G401 (cell line): ENCODE results near the gene IVNS1ABP. TPM values are rescaled to one million over a fixed set of nuclear protein-coding genes. Genes with fewer than 3 reads are reported as not detected.

ENCODE experiments used
- DNase-seq: peaks from one replicate; pipeline ENCODE4 v3.0.0-alpha.2; 2015; ENCODE audit warnings: low spot score
- in situ Hi-C: cut with HindIII; loops from 2 replicates; pipeline ENCODE4 v1.10.0; 2016; ENCODE audit warnings: low sequenced_read_pairs, mixed read lengths
- total RNA-seq: library from RNA; depleted of rRNA; stranded (reverse); fragments of >200 nt; shearing (Covaris generic); gene quantifications from 2 replicates; pipeline ENCODE4 v1.2.3, GENCODE V29; 2014

The IVNS1ABP gene
- total RNA-seq, 1 experiment from 2014 or later, result 81.9 TPM

- DNase-seq, result no peak
- in situ Hi-C loops, result no loop called here
Observed at GRCh38 chr1:185309566-185309965, 7.5 kb downstream of the IVNS1ABP start.

- no peak for DNase-seq
- in situ Hi-C loops, result no loop called here
Observed at GRCh38 chr1:185308126-185308525, 8.9 kb downstream of the IVNS1ABP start.

DNA sequence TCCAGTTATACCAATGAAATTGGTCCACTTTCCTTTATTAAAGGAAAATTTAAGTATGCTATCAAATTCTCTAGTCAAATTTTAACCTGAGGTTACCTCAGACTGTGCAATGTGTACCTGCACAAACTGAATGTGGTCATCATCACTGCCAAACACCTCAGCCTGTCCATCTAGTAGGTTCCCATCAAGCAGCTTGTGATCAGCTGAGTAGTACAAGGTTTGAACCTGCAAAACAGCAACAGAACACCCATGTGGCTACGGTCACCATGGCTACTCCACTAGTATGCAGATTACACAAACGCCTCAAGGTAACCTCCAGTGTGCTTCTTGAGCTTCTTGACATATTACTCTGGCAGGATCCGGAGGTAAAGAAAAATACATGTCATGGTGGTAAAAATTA is 11.6 kb downstream of the IVNS1ABP start:
- DNase-seq, result no peak
- in situ Hi-C loops, result no loop called here

DNA sequence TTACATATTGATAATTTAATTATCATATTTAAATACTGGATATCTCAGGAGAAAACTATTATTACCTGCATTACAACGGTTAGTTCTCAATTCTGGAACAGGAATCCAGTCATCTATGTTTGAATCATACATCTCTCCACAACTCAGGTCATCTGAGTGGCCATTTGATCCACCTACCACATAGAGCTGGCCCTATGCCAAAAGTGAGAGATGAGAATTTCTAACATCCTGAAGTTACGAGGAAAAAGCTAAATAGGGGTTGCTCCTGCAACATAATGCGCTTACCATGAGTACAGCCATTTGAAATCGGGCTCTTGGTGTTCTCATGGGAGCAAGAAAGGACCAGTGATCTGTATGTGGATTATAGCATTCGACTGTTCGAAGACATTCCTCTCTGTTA is 16.9 kb downstream of the IVNS1ABP start:
- DNase-seq, result no peak
- in situ Hi-C loops, result no loop called here

- in situ Hi-C loops, result no loop called here
Observed at GRCh38 chr1:185297982-185298381, 19.1 kb downstream of the IVNS1ABP start.

GRCh38 chr1:185295091-185295490 is 22.0 kb downstream of the IVNS1ABP start:
- in situ Hi-C loops, result no loop called here
- no peak for DNase-seq

More at GRCh38 chr1:185297982-185298381, 19.1 kb downstream of the IVNS1ABP start:
- DNase-seq, result no peak

GRCh38 chr1:185293967-185294542 is 23.0 kb downstream of the IVNS1ABP start:
- DNase-seq, result no peak
- in situ Hi-C loops, result no loop called here

DNA sequence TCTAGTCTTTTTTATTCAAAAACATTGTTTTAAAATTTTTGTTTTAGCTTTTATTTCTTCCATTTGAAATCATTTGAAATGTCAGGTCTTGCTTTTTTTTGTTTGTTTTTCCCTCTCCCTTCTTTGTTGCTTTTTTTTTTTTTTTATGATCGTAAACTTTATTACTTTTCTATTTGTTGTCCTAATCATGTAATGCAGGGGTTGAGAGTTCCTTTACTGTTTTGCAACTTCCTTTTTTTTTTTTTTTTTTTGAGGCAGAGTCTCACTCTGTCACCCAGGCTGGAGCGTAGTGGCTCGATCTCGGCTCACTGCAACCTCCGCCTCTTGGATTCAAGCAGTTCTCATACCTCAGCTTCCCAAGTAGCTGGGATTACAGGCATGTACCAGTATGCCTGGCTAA is 24.8 kb downstream of the IVNS1ABP start:
- no peak for DNase-seq
- in situ Hi-C loops, result no loop called here

- no peak for DNase-seq
- in situ Hi-C loops, result no loop called here
Observed at GRCh38 chr1:185291652-185292051, 25.4 kb downstream of the IVNS1ABP start.

- DNase-seq, result no peak
- in situ Hi-C loops, result no loop called here
Observed at GRCh38 chr1:185291159-185291558, 25.9 kb downstream of the IVNS1ABP start.

- in situ Hi-C loops, result no loop called here
- no peak for DNase-seq
Observed at GRCh38 chr1:185289880-185290279, 27.2 kb downstream of the IVNS1ABP start.

DNA sequence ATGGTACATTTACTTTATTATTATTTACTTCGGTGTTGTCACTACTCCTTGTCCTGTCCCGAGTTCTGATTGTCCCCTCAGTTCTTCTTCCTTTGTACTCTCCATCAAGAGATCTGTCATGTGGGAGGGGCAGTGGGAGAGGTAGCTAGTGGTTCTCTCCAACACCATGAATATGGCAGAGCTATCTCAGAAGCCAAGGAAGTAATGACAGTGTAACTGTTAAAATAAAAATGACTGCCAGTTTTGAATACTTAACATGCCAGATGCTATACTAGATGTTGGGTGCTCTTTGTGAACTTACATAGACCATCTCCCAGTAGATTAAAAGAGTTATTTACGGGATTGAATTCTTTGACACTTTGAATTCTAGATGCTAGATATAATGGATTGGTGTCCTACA is 28.6 kb downstream of the IVNS1ABP start:
- DNase-seq, result no peak
- in situ Hi-C loops, result no loop called here

GRCh38 chr1:185287451-185287850 is 29.6 kb downstream of the IVNS1ABP start:
- in situ Hi-C loops, result no loop called here
- no peak for DNase-seq

GRCh38 chr1:185284533-185285276 is 32.3 kb downstream of the IVNS1ABP start:
- in situ Hi-C loops, result no loop called here
- DNase-seq, result no peak

DNA sequence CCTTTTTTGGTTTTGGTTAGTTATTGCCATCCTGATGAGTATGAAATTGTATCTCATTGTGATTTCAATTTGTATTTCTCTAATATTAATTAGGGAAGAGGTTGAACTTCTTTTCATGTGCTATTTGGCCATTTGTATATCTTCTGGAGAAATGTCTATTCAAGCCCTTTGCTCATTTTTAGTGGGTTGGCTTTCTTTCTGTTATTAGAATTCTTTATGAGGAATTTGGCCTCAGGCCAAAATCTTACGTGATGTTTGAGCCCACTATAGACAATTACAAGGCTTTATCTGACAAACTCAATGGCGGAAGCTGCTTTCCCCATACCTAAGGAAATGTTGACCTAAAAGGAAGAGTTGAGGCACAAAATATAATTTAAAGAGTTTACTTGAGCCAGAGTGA is 32.9 kb downstream of the IVNS1ABP start:
- in situ Hi-C loops, result no loop called here
- DNase-seq, result no peak

GRCh38 chr1:185281245-185281644 is 35.8 kb downstream of the IVNS1ABP start:
- no peak for DNase-seq
- in situ Hi-C loops, result no loop called here

DNA sequence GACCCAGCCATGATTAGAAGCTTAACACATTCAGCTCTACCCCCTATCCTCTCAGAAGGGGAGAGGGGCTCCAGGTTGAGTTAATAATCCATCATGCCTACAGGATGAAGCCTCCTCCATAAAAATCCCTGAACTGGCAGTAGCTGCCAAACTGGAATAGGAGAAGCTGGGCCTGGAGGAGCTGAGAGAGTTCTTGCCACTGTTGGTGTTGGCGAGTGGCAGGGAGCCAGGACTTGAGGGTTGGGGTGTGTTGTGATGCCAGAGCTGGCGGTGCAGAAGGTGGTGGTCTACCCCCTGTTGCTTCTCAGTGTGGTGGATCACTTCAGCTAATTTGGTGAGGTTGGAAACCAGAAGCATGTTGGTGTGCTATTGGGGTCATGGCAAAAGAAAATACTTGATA is 36.5 kb downstream of the IVNS1ABP start:
- in situ Hi-C loops, result no loop called here
- no peak for DNase-seq

DNA sequence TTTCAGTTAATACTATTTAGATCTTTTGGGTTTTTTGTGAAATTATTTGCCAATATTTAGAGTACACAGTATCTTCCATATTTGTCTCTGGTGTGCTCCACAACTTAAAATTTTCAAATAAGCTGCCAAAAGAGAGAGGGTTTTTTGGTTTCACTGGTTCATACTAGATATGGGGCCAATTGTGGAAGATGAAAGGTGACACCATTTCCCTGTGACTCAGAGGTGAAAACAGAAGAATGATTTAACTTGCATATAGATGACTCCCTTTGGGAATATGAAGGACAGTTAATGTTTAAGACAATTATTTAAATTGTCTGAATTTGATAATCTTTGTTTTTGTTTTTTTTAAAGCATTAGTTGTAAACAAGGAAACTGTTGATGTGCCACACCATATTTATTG is 37.5 kb downstream of the IVNS1ABP start:
- no peak for DNase-seq
- in situ Hi-C loops, result no loop called here

GRCh38 chr1:185271921-185272320 is 45.1 kb downstream of the IVNS1ABP start:
- no peak for DNase-seq
- in situ Hi-C loops, result no loop called here

DNA sequence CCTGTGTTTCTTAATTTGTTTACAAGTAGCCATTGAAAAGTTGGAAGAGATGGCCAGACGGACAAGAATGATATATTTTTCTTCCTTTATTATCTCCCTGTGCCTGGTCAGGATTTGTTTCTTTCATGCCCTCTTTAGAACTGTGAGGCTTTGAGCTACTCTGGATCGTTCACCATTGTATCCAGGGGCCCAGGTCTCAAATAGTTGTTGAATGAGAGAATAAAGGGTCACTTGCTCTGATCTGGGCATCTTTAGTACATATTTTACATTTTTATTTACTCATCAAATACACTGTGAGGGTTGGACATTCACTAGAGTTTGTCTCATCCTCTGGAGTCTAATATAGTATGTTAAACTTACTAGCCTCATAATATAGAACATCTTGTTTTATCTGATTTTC is 48.7 kb downstream of the IVNS1ABP start:
- DNase-seq, result no peak
- in situ Hi-C loops, result no loop called here

- in situ Hi-C loops, result no loop called here
- no peak for DNase-seq
Observed at GRCh38 chr1:185267701-185268100, 49.3 kb downstream of the IVNS1ABP start.
